GF-D8 (cell line): ENCODE results near the gene TMTC4.
"Not testable (repeated sequence)": the region's sequence is repeated elsewhere in the genome, so short reads cannot be mapped to it uniquely, and the experiment has no call there.

ENCODE experiments used
- DNase-seq: peaks from one replicate; lab custom pipeline; 2025; lab: John Stamatoyannopoulos, UW

TMTC4 gene

GRCh38 chr13:100588331-100589177 is 86.0 kb downstream of the TMTC4 start, which contains the start of gene GGACT:
GGACT (minus strand) TSS chr13:100588789; CDS start chr13:100532591, 56,198 bp downstream.
- peak; percentile 39 for DNase-seq

- DNase-seq, result no peak
Measured at GRCh38 chr13:100584896-100585295, 89.7 kb downstream of the TMTC4 start.

- DNase-seq, result no peak
Measured at GRCh38 chr13:100581504-100581903, 93.1 kb downstream of the TMTC4 start.

GRCh38 chr13:100581030-100581429 is 93.6 kb downstream of the TMTC4 start:
- no peak for DNase-seq

- DNase-seq, result no peak
Measured at GRCh38 chr13:100580045-100580444, 94.5 kb downstream of the TMTC4 start.

GRCh38 chr13:100577239-100577638 is 97.4 kb downstream of the TMTC4 start:
- not testable (repeated sequence) for DNase-seq

- DNase-seq, result peak; percentile 56
Measured at GRCh38 chr13:100573121-100573520, 101.5 kb downstream of the TMTC4 start.

- no peak for DNase-seq
Measured at GRCh38 chr13:100566543-100566942, 108.1 kb downstream of the TMTC4 start.

GRCh38 chr13:100565286-100565685 is 109.3 kb downstream of the TMTC4 start:
- no peak for DNase-seq

- DNase-seq, result no peak
Measured at GRCh38 chr13:100564444-100565223, 110.0 kb downstream of the TMTC4 start.

GRCh38 chr13:100563779-100564178 is 110.8 kb downstream of the TMTC4 start:
- no peak for DNase-seq

GRCh38 chr13:100561599-100562204 is 112.9 kb downstream of the TMTC4 start:
- no peak for DNase-seq

- no peak for DNase-seq
Measured at GRCh38 chr13:100561158-100561499, 113.5 kb downstream of the TMTC4 start.

- no peak for DNase-seq
Measured at GRCh38 chr13:100560498-100561157, 114.0 kb downstream of the TMTC4 start.

- no peak for DNase-seq
Measured at GRCh38 chr13:100559886-100560285, 114.7 kb downstream of the TMTC4 start.
